SK-N-SH treated with all-trans-retinoic acid at 6 μM for 48 hours (cell line): ENCODE results near the gene NATD1.

ENCODE experiments used
- ATAC-seq: fragments of 200-7000 bp; cut with Tn5 transposase; 3 replicates; pipeline ENCODE4 v1.9.1; 2020; ENCODE audit warnings: mild to moderate bottlenecking, moderate library complexity
- ARNTL ChIP-seq: fragments of 450-650 bp; formaldehyde crosslinking; IDR thresholded peaks from 2 replicates; pipeline ENCODE4 v1.5.0; 2020; ENCODE audit warnings: low read depth, mild to moderate bottlenecking, moderate library complexity, borderline replicate concordance
- BACH2 ChIP-seq: fragments of 250-450 bp; sonication (Bioruptor Pico); IDR thresholded peaks from 2 replicates; pipeline ENCODE4 v1.9.0; 2021; ENCODE audit warnings: mild to moderate bottlenecking, borderline replicate concordance
- CSDC2 ChIP-seq: fragments of 250-450 bp; sonication (Bioruptor Pico); IDR thresholded peaks from 2 replicates; pipeline ENCODE4 v1.5.0; 2020; ENCODE audit warnings: mild to moderate bottlenecking, moderate library complexity
- ESRRG ChIP-seq: fragments of 250-450 bp; sonication (Bioruptor Pico); IDR thresholded peaks from 2 replicates; pipeline ENCODE4 v1.6.1; 2021; ENCODE audit warnings: mild to moderate bottlenecking
- GLIS3 ChIP-seq: fragments of 250-450 bp; sonication (Bioruptor Pico); IDR thresholded peaks from 2 replicates; pipeline ENCODE4 v1.5.0; 2020; ENCODE audit warnings: mild to moderate bottlenecking, moderate library complexity
- ISL1 ChIP-seq: fragments of 250-450 bp; sonication (Bioruptor Pico); IDR thresholded peaks from 2 replicates; pipeline ENCODE4 v2.1.2; 2022; ENCODE audit warnings: mild to moderate bottlenecking, moderate library complexity
- POU6F1 ChIP-seq: fragments of 250-450 bp; sonication (Bioruptor Pico); IDR thresholded peaks from 2 replicates; pipeline ENCODE4 v1.8.0; 2021; ENCODE audit warnings: low read depth, mild to moderate bottlenecking, moderate library complexity, borderline replicate concordance
- PPARA ChIP-seq: fragments of 250-450 bp; sonication (Bioruptor Pico); IDR thresholded peaks from 2 replicates; pipeline ENCODE4 v1.5.0; 2020; ENCODE audit warnings: mild to moderate bottlenecking, borderline replicate concordance
- RARB ChIP-seq: fragments of 250-450 bp; sonication (Bioruptor Pico); IDR thresholded peaks from 2 replicates; pipeline ENCODE4 v1.8.0; 2021; ENCODE audit warnings: mild to moderate bottlenecking, moderate library complexity
- SNAI2 ChIP-seq: fragments of 250-450 bp; sonication (Bioruptor Pico); IDR thresholded peaks from 2 replicates; pipeline ENCODE4 v1.5.0; 2020; ENCODE audit warnings: mild to moderate bottlenecking, moderate library complexity
- TCF4 ChIP-seq: fragments of 250-450 bp; sonication (Bioruptor Pico); IDR thresholded peaks from 2 replicates; pipeline ENCODE4 v1.8.0; 2021; ENCODE audit warnings: mild to moderate bottlenecking, moderate library complexity, borderline replicate concordance
- TOX ChIP-seq: fragments of 250-450 bp; sonication (Bioruptor Pico); IDR thresholded peaks from 2 replicates; pipeline ENCODE4 v1.8.0; 2021; ENCODE audit warnings: mild to moderate bottlenecking, moderate library complexity, borderline replicate concordance
- ZC3H10 ChIP-seq: fragments of 250-450 bp; sonication (Bioruptor Pico); IDR thresholded peaks from 2 replicates; pipeline ENCODE4 v1.5.1; 2021; ENCODE audit warnings: mild to moderate bottlenecking, moderate library complexity
- ZFP3 ChIP-seq: fragments of 250-450 bp; sonication (Bioruptor Pico); IDR thresholded peaks from 2 replicates; pipeline ENCODE4 v1.5.0; 2020; ENCODE audit warnings: mild to moderate bottlenecking, moderate library complexity
- ZFP30 ChIP-seq: fragments of 450-650 bp; formaldehyde crosslinking; IDR thresholded peaks from 2 replicates; pipeline ENCODE4 v1.5.0; 2022; ENCODE audit warnings: mild to moderate bottlenecking, moderate library complexity
- ZNF565 ChIP-seq: fragments of 450-650 bp; formaldehyde crosslinking; conservative IDR thresholded peaks from 2 replicates; pipeline ENCODE4 v1.5.0; 2020; ENCODE audit warnings: low read depth, mild to moderate bottlenecking, moderate library complexity
- ZNF70 ChIP-seq: fragments of 450-650 bp; formaldehyde crosslinking; IDR thresholded peaks from 2 replicates; pipeline ENCODE4 v1.5.0; 2020; ENCODE audit warnings: mild to moderate bottlenecking, moderate library complexity
- ZNF8 ChIP-seq: fragments of 450-650 bp; formaldehyde crosslinking; IDR thresholded peaks from 2 replicates; pipeline ENCODE4 v1.5.0; 2020; ENCODE audit warnings: mild to moderate bottlenecking, moderate library complexity
- TF ChIP-seq, protein P1 (sequence below): fragments of 250-450 bp; sonication (Bioruptor Pico); IDR thresholded peaks from 2 replicates; pipeline ENCODE4 v1.8.0; 2020; ENCODE audit warnings: mild to moderate bottlenecking, moderate library complexity, borderline replicate concordance
- TF ChIP-seq, protein P2 (sequence below): fragments of 250-450 bp; sonication (Bioruptor Pico); IDR thresholded peaks from 2 replicates; pipeline ENCODE4 v1.5.1; 2021; ENCODE audit warnings: mild to moderate bottlenecking, moderate library complexity
- TF ChIP-seq, protein P3 (sequence below): fragments of 250-450 bp; sonication (Bioruptor Pico); IDR thresholded peaks from 2 replicates; pipeline ENCODE4 v1.5.1; 2020; ENCODE audit warnings: low read depth, mild to moderate bottlenecking, moderate library complexity

Gene NATD1

DNA sequence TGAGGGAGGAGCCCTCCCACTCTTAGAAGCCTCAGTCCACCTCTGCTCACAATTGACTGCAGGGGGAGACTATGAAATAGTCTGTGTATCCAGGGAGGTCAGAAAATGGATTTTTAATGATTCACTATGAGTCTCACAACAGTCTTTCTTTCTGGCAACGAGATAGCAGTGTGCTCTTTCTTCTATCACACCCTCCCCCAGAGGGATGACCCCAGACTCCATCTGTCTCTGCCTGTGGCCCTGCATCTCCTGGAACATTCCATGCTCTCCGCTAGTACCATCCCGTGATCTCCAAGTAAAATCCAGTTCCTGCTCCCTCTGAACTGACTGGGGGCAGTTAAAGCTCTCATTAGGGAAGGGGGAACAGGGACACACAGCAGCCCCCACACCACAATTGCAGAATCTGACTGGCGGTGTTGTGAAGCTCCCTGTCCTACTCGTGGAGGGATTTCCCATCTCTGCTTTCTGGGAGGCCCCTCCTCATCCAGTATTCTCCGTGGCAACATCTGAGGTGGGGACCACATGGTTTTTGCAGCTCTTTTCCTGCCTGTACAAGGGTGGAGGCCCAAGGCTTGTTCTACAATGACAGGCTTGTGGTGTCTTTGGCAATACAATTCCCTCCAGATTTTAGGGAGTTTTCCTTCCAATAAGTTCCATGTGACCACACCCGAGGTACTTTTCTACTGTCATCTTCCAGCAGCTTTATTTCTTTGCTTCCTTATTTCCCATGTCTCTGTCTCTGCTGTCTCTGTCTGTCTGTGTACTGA, 19.4 kb downstream of the NATD1 start:
- no peak for TF ChIP-seq TCF4 (CRISPR knock-in tag)
- no peak for TF ChIP-seq SNAI2 (CRISPR knock-in tag)
- TF ChIP-seq, protein P1, sequence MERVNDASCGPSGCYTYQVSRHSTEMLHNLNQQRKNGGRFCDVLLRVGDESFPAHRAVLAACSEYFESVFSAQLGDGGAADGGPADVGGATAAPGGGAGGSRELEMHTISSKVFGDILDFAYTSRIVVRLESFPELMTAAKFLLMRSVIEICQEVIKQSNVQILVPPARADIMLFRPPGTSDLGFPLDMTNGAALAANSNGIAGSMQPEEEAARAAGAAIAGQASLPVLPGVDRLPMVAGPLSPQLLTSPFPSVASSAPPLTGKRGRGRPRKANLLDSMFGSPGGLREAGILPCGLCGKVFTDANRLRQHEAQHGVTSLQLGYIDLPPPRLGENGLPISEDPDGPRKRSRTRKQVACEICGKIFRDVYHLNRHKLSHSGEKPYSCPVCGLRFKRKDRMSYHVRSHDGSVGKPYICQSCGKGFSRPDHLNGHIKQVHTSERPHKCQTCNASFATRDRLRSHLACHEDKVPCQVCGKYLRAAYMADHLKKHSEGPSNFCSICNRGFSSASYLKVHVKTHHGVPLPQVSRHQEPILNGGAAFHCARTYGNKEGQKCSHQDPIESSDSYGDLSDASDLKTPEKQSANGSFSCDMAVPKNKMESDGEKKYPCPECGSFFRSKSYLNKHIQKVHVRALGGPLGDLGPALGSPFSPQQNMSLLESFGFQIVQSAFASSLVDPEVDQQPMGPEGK (CRISPR knock-in tag): no peak
- TF ChIP-seq TOX: no peak
- no peak for TF ChIP-seq CSDC2 (CRISPR knock-in tag)
- no peak for TF ChIP-seq POU6F1 (CRISPR knock-in tag)
- TF ChIP-seq, protein P2, sequence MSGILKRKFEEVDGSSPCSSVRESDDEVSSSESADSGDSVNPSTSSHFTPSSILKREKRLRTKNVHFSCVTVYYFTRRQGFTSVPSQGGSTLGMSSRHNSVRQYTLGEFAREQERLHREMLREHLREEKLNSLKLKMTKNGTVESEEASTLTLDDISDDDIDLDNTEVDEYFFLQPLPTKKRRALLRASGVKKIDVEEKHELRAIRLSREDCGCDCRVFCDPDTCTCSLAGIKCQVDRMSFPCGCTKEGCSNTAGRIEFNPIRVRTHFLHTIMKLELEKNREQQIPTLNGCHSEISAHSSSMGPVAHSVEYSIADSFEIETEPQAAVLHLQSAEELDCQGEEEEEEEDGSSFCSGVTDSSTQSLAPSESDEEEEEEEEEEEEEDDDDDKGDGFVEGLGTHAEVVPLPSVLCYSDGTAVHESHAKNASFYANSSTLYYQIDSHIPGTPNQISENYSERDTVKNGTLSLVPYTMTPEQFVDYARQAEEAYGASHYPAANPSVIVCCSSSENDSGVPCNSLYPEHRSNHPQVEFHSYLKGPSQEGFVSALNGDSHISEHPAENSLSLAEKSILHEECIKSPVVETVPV (CRISPR knock-in tag): no peak
- TF ChIP-seq ZFP3: no peak
- no peak for TF ChIP-seq ZFP30 (CRISPR knock-in tag)
- TF ChIP-seq BACH2 (CRISPR knock-in tag): no peak
- TF ChIP-seq, protein P3, sequence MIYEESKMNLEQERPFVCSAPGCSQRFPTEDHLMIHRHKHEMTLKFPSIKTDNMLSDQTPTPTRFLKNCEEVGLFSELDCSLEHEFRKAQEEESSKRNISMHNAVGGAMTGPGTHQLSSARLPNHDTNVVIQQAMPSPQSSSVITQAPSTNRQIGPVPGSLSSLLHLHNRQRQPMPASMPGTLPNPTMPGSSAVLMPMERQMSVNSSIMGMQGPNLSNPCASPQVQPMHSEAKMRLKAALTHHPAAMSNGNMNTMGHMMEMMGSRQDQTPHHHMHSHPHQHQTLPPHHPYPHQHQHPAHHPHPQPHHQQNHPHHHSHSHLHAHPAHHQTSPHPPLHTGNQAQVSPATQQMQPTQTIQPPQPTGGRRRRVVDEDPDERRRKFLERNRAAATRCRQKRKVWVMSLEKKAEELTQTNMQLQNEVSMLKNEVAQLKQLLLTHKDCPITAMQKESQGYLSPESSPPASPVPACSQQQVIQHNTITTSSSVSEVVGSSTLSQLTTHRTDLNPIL (CRISPR knock-in tag): no peak
- no peak for TF ChIP-seq GLIS3 (CRISPR knock-in tag)
- no peak for ATAC-seq

DNA sequence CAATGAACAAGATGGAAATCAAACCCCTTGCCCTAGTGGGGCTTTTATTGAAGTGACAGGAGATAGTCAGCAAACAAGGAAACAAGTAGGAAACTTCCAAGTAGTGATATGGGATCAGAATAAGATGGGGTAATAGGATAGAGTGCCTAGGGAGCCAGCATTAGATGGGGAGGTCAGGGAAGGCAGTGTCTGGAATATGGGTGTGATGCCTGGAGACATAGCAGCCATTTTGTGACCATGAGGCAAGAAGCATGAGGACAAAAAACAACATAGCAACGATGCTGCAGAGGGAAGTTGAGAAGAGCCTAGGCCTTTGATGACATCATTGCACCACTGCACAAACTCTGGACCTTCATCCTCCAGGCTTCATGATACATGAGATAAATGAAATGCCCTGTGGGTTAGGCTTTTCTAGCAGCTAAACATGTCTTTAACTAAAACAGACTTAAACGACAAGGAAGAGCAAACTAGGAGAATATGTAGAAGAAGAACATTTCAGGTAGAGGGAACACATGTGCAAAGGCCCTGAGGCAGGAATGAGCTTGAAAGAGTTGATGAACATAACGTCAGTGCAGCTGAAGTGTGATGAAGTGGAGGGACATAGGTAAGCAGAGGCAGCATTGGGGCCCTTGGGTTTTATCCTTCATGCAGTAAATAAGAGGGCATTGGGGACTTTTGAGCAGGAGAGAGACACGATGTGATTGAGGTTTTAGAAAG, 21.0 kb downstream of the NATD1 start:
- no peak for ATAC-seq
- TF ChIP-seq BACH2 (CRISPR knock-in tag): no peak
- no peak for TF ChIP-seq ZC3H10 (CRISPR knock-in tag)
- no peak for TF ChIP-seq GLIS3 (CRISPR knock-in tag)

GRCh38 chr17:21231533-21231932, 21.7 kb downstream of the NATD1 start:
- TF ChIP-seq ZFP3 (no peak), ZNF565 (CRISPR knock-in tag) (no peak), PPARA (no peak), ZNF8 (no peak), POU6F1 (CRISPR knock-in tag) (no peak), TOX (no peak), ZNF70 (no peak), BACH2 (CRISPR knock-in tag) (no peak), ARNTL (CRISPR knock-in tag) (no peak), ZFP30 (CRISPR knock-in tag) (no peak), TCF4 (CRISPR knock-in tag) (no peak), ESRRG (CRISPR knock-in tag) (no peak), ISL1 (CRISPR knock-in tag) (no peak), GLIS3 (CRISPR knock-in tag) (no peak), RARB (no peak)
- TF ChIP-seq, protein P1 (CRISPR knock-in tag): no peak
- TF ChIP-seq, protein P2 (CRISPR knock-in tag): no peak
- TF ChIP-seq, protein P3 (CRISPR knock-in tag): no peak
- ATAC-seq: no peak
